ENCODE data around the gene CASR.
A peak's percentile ranks its signal among the peaks of the same experiment; 100 is the strongest.

The CASR gene

GRCh38 chr3:122258757-122259371 lies 75.4 kb downstream of the CASR start:
- peak; percentile 79 for DNase-seq

DNA sequence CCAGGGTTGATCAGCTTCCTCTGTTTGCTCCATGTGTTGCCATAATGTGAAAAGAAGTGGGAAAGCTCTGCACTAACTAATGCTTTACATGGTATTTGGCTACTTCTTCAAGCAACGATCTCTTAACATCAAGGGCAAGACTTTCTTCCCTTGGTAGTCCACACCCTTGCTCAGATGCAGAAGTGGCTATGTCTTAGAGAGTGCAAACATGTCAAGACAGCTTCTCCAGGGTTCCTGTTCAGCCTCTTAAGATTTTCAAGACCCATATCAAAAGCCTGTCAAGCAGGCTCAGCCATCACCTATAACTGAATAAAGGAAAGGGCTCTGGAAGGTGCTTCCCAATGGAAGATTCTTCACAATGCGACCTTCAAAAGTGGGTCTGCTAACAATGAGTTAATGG lies 76.7 kb downstream of the CASR start:
- DNase-seq, result no peak

- DNase-seq, result no peak
Measured at GRCh38 chr3:122263058-122263457, 79.6 kb downstream of the CASR start.

- no peak for DNase-seq
Measured at GRCh38 chr3:122263974-122264588, 80.6 kb downstream of the CASR start.

DNA sequence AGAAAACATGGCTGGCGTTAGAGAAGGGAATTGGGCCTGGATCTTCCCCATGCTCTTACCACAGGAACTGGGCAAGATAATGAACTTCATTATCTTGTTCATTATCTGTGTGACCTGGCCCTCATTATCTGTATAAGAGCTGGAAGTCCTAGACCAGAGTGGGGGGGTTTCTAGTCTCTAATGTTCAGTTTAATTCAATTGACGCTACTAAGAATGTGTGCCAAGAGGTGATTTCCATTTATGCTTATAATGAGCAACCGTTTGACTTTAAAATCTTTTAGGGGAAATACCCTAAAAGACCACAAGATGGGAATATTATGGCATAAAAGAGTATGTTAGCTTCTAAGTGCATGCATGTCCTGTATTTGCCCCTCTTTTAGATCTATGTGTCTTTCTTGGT lies 82.5 kb downstream of the CASR start:
- DNase-seq, result peak; percentile 29

DNA sequence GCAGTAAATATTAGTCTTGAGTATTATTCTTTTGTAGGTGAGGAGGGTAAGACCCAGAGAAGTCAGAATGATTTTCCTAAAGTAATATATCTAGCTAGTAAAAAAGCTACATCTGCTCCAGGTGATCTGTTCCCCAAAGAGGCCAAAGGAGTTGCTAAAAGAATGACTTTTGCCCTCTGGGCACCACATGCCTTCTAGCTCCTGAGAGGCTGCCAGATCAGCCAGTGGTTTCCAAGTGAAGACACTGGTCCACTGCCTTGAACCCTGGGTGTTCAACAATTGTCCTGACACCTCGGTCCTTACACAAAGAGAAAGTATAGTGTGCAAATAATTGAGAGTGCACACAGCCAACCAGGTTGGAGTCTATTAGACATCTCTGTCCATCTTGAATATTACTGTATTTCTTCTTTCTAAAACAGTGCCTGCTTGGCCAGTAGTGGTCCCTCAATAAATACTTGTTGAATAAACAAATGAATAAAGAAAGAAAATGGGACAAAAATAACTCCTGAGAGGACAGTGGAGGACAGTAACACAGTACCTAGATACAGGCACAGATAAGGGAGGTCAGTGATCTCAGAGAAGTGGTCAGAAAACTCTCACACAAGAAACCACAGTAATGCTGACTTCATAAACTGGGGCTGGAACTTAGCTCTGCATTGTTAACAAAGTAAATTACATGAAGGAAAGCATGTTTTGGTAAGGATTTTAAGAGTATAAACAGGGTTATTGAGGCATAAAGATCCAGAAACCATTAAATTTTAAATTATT lies 85.0 kb downstream of the CASR start:
- DNase-seq, result peak; percentile 65

DNA sequence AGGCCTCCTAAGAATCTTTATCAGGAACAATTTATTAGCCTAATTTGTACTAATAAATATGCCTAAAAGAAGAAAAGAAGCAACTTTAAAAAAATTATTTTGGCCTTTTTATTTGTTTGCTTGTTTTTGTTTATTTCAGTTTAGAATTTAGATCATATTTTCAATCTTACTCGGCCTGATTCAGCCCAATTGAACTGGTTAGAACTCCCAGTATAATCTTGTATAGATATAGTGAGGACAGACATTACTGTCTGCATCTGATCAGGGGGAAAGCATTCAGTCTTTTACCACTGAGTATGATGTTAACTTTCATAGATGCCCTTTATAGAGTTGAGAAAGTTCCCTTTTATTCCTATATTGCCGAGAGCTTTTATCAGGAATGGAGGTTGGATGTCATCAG lies 85.6 kb downstream of the CASR start:
- peak; percentile 30 for DNase-seq

DNA sequence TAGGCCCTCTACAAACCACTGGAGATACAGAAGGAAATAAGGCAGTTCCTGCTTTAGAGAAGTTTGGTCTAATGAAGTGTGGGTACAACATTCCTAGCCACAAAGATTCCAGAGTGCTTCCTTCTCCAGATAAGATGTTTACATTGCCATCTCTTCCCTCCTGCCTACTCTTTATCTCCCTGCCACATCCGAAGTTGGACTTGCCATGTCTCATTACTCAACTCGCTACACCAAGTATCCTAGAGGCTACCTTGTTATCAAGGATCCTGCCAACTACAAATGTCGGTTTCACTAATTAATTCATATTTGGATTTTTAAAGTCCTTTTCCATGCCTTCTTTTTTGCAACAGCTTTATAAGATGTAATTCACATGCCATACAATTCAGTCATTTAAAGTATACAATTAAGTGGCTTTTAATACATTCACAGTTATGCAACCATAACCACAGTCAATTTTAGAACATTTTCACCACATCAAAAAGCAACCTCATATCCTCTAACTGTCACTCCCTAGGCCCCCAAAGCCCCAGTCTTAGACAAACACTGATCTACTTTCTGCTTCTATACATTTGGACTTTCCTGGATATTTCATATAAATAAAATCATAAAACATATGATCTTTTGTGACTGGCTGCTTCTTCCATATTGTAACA lies 87.9 kb downstream of the CASR start:
- DNase-seq, result peak; percentile 51

GRCh38 chr3:122272879-122273278 lies 89.4 kb downstream of the CASR start:
- DNase-seq, result no peak

- no peak for DNase-seq
Measured at GRCh38 chr3:122273498-122273897, 90.0 kb downstream of the CASR start.

DNA sequence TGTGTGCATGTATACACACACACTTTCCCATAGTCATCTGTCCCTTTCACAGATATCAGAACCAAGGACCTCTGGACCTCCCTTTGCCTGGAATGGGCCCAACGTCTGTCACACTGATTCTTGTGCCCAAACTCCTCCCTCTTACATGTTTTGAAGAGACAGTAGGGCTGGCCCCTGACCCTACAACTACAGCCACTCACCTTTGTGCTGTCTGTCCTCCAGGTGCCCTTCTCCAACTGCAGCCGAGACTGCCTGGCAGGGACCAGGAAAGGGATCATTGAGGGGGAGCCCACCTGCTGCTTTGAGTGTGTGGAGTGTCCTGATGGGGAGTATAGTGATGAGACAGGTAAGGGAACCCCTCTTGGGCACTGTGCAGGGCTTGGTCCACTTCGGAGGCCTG lies 98.4 kb downstream of the CASR start:
- no peak for DNase-seq

- no peak for DNase-seq
Measured at GRCh38 chr3:122283796-122284445, 100.5 kb downstream of the CASR start.

DNA sequence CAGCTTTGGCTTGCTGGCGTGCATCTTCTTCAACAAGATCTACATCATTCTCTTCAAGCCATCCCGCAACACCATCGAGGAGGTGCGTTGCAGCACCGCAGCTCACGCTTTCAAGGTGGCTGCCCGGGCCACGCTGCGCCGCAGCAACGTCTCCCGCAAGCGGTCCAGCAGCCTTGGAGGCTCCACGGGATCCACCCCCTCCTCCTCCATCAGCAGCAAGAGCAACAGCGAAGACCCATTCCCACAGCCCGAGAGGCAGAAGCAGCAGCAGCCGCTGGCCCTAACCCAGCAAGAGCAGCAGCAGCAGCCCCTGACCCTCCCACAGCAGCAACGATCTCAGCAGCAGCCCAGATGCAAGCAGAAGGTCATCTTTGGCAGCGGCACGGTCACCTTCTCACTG lies 101.0 kb downstream of the CASR start:
- no peak for DNase-seq

- no peak for DNase-seq
Measured at GRCh38 chr3:122294359-122294758, 110.9 kb downstream of the CASR start.

- no peak for DNase-seq
Measured at GRCh38 chr3:122295266-122296062, 112.0 kb downstream of the CASR start.

- DNase-seq, result no peak
Measured at GRCh38 chr3:122298239-122298638, 114.8 kb downstream of the CASR start.

GRCh38 chr3:122299215-122299614 lies 115.7 kb downstream of the CASR start:
- DNase-seq, result no peak

DNA sequence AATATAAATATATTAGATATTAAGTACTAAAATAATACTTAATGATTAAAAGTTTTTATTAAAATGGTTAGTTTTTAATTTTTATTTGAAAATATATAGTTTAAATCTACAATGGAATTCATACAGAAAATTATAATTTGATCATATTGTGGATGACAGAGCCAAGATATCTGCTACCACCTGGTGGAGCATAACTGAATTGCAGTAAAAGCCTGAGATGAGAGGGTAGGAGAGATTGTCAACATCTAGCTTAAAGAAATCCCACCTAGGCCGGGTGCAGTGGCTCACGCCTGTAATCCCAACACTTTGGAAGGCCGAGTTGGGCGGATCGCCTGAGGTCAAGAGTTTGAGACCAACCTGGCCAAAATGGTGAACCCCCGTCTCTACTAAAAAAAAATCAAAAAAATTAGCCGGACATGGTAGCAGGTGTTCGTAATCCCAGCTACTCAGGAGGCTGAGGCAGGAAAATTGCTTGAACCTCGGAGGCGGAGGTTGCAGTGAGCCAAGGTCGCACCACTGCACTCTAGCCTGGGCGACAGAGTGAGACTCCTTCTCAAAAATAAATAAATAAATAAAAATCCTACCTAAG lies 116.5 kb downstream of the CASR start:
- peak; percentile 74 for DNase-seq

DNA sequence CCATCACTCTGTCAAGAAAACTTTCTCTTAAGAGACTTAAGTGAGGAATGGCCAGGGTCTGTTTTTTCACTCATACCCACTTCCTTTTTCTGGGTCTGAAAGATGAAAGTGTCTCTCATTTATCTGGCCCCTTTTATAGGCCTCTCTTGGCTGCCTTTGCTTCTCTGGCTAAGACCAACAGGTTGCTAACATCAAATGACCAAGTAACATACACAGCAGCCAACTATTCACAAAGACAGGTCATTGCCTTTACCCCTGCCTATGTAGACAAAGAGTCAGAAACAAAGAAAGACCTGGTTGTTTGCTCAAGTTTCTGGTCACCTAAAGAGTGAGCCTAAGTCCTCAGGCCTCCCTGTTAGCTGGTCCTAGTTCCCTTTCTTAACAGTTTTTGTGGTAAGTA lies 117.6 kb downstream of the CASR start:
- DNase-seq, result no peak

GRCh38 chr3:122305818-122306621 lies 122.6 kb downstream of the CASR start:
- DNase-seq, result peak; percentile 63

GRCh38 chr3:122306622-122306953 lies 123.1 kb downstream of the CASR start:
- no peak for DNase-seq
